ENCODE results near the gene LAMA4. TPM values are rescaled to one million over a fixed set of nuclear protein-coding genes. Genes with fewer than 3 reads are reported as not detected.
A peak's percentile ranks its signal among the peaks of the same experiment; 100 is the strongest.

LAMA4 gene
- total RNA-seq, 6 experiments from 2014 or later, result 80.6 to 130 (median 89.8) TPM

DNA sequence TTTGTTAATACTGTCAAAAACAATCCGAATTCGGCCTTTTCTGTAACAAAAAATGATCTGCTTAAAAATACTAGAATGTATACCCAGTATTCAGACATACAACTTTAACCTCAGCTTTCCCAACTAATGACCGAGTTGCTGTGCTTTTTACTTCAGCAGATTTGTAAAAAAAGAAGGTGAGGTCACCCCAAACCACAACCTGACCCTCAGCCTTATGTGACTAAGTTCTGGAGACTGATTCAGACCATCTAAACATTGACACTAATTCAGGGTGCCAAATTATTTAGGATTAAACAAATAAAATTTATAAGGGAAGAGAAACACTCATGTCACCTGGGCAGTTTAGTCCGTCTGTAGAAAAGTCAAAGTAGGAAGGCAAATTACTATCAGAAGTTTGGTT lies 192.8 kb downstream of the LAMA4 start:
- H3K4me1 Mint-ChIP-seq (ENCODE audit: low read depth), result peaks cover 18% of the 10 kb centered on the region
- TF ChIP-seq, protein P1, sequence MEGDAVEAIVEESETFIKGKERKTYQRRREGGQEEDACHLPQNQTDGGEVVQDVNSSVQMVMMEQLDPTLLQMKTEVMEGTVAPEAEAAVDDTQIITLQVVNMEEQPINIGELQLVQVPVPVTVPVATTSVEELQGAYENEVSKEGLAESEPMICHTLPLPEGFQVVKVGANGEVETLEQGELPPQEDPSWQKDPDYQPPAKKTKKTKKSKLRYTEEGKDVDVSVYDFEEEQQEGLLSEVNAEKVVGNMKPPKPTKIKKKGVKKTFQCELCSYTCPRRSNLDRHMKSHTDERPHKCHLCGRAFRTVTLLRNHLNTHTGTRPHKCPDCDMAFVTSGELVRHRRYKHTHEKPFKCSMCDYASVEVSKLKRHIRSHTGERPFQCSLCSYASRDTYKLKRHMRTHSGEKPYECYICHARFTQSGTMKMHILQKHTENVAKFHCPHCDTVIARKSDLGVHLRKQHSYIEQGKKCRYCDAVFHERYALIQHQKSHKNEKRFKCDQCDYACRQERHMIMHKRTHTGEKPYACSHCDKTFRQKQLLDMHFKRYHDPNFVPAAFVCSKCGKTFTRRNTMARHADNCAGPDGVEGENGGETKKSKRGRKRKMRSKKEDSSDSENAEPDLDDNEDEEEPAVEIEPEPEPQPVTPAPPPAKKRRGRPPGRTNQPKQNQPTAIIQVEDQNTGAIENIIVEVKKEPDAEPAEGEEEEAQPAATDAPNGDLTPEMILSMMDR (IDR thresholded peaks at IDR 0.05), result no peak
- DNase-seq, result peak; percentile 25
- H3K36me3 Mint-ChIP-seq (ENCODE audit: low read depth), result no peaks in the 10 kb centered on the region
- no peaks in the 10 kb centered on the region for H3K27me3 Mint-ChIP-seq (ENCODE audit: insufficient read depth)
- no peak overlapping the region for H3K27ac Mint-ChIP-seq
- H3K9me3 Mint-ChIP-seq, result no peaks in the 10 kb centered on the region
- H3K4me3 Mint-ChIP-seq, result no peak overlapping the region

Other genes with a start within 250 kb of the LAMA4 start
- not detected for gene CCN6, start 200.5 kb downstream of the LAMA4 start, total RNA-seq (2021; fragmentation: NEBNext Ultra II Directional; extraction: Animal tissue kit (Norgen Biotek cat#: 25700))
- gene TUBE1, start 167.1 kb downstream of the LAMA4 start, total RNA-seq (2021; fragmentation: NEBNext Ultra II Directional; extraction: Animal tissue kit (Norgen Biotek cat#: 25700)), result 10 to 100 TPM in 5 of 6 experiments, 1 to 10 TPM in 1; 9.8 to 15.5 (median 11.2) TPM
- 10 to 100 TPM; 30.2 to 36.2 (median 33.7) TPM for gene FAM229B, start 167.0 kb downstream of the LAMA4 start, total RNA-seq (2021; fragmentation: NEBNext Ultra II Directional; extraction: Animal tissue kit (Norgen Biotek cat#: 25700))
- under 1 TPM in 2 of 6 experiments, not detected in 4; 0.09 to 0.10 TPM for gene RFPL4B, start 92.8 kb upstream of the LAMA4 start, total RNA-seq (2021; fragmentation: NEBNext Ultra II Directional; extraction: Animal tissue kit (Norgen Biotek cat#: 25700))

All from HFFc6 (cell line).